ENCODE results near the gene TBC1D22A.

The TBC1D22A gene

GRCh38 chr22:46997311-46997970 is 235.0 kb downstream of the TBC1D22A start:
- ChIA-PET CTCF (interaction anchor here (0.8 to 1.7 kb wide), 3 partner anchors 10 to 30 kb away, joined by 3 to 5 read pairs (median 3); no protein-coding TSS in a partner anchor), POLR2A (no interaction called here)
- no peak for TF ChIP-seq CTCF (IDR thresholded peaks at IDR 0.05; ENCODE audit: control extremely low read depth, extremely low read depth, low read depth, missing control alignments)
- no peak for DNase-seq (ENCODE audit: extremely low spot score)

GRCh38 chr22:46998331-46998730 is 235.9 kb downstream of the TBC1D22A start:
- no peak for DNase-seq (ENCODE audit: extremely low spot score)
- CTCF ChIA-PET, result interaction anchor here (1.2 kb wide), 1 partner anchor 15 kb away, joined by 3 read pairs; no protein-coding TSS in a partner anchor
- TF ChIP-seq CTCF (IDR thresholded peaks at IDR 0.05; ENCODE audit: control extremely low read depth, extremely low read depth, low read depth, missing control alignments), result no peak
- POLR2A ChIA-PET, result no interaction called here

- ChIA-PET CTCF (interaction anchor here (1.4 kb wide), 1 partner anchor 24 kb away, joined by 3 read pairs; no protein-coding TSS in a partner anchor), POLR2A (no interaction called here)
- TF ChIP-seq CTCF (IDR thresholded peaks at IDR 0.05; ENCODE audit: control extremely low read depth, extremely low read depth, low read depth, missing control alignments), result no peak
- DNase-seq (ENCODE audit: extremely low spot score), result peak; percentile 45
Observed at GRCh38 chr22:47000256-47000655, 237.8 kb downstream of the TBC1D22A start.

- POLR2A ChIA-PET, result no interaction called here
- TF ChIP-seq CTCF (IDR thresholded peaks at IDR 0.05; ENCODE audit: control extremely low read depth, extremely low read depth, low read depth, missing control alignments), result no peak
- CTCF ChIA-PET, result no interaction called here
- DNase-seq (ENCODE audit: extremely low spot score), result peak; percentile 59
Observed at GRCh38 chr22:47000888-47001287, 238.4 kb downstream of the TBC1D22A start.

- POLR2A ChIA-PET, result no interaction called here
- CTCF ChIA-PET, result no interaction called here
Observed at GRCh38 chr22:47001288-47001687, 238.8 kb downstream of the TBC1D22A start.

GRCh38 chr22:47002692-47003091 is 240.2 kb downstream of the TBC1D22A start:
- no peak for TF ChIP-seq CTCF (IDR thresholded peaks at IDR 0.05; ENCODE audit: control extremely low read depth, extremely low read depth, low read depth, missing control alignments)
- ChIA-PET POLR2A (no interaction called here), CTCF (no interaction called here)

More at GRCh38 chr22:47001288-47001687, 238.8 kb downstream of the TBC1D22A start:
- no peak for TF ChIP-seq CTCF (IDR thresholded peaks at IDR 0.05; ENCODE audit: control extremely low read depth, extremely low read depth, low read depth, missing control alignments)
- peak; percentile 60 for DNase-seq (ENCODE audit: extremely low spot score)

More at GRCh38 chr22:47002692-47003091, 240.2 kb downstream of the TBC1D22A start:
- DNase-seq (ENCODE audit: extremely low spot score), result no peak
